ENCODE results near the gene RCSD1.

The RCSD1 gene

DNA sequence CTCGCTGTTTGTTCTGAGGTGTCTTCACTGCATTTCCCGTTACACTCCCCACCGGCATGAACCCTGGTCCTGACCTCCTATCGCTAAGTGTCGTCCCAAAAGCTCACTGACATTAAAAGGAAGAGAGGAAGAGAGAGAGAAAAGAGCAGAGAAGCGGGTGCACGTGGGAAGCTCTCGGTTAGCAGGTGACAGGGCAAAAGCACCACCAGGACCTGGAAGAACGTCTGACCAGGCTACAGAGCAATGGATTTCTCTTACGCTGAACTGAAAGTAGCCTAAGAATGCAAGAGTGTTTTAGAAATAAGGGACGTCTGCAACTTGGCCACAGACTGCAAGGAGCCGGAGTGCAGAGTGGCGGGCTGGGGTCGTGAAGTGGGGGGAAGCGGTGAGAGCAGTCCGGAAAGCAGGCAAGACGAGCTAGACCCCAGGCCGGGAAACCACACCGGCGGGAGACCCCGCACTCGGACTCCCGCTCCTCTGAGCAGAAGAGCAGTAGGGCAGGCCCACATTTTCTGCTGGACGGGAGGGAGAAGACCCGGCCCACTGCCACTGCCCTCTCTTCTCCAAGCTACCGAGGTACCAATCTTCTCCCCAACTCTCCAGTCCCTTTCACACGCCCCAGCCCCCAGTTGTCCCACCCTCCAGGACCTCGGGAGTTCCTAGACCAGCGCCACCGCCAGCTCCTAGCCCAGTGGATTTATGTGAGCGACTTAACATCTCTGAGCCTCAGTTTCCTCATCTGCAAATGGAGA, 83.5 kb downstream of the RCSD1 start:
- DNase-seq (ENCODE audit: low read depth): peak; percentile 61
- TF ChIP-seq, protein P1, sequence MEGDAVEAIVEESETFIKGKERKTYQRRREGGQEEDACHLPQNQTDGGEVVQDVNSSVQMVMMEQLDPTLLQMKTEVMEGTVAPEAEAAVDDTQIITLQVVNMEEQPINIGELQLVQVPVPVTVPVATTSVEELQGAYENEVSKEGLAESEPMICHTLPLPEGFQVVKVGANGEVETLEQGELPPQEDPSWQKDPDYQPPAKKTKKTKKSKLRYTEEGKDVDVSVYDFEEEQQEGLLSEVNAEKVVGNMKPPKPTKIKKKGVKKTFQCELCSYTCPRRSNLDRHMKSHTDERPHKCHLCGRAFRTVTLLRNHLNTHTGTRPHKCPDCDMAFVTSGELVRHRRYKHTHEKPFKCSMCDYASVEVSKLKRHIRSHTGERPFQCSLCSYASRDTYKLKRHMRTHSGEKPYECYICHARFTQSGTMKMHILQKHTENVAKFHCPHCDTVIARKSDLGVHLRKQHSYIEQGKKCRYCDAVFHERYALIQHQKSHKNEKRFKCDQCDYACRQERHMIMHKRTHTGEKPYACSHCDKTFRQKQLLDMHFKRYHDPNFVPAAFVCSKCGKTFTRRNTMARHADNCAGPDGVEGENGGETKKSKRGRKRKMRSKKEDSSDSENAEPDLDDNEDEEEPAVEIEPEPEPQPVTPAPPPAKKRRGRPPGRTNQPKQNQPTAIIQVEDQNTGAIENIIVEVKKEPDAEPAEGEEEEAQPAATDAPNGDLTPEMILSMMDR (conservative IDR thresholded peaks at IDR 0.05; ENCODE audit: low read depth, low read length): no peak
- peak overlapping the region; percentile 89 for H3K4me3 ChIP-seq (ENCODE audit: low read depth, low read length)

DNA sequence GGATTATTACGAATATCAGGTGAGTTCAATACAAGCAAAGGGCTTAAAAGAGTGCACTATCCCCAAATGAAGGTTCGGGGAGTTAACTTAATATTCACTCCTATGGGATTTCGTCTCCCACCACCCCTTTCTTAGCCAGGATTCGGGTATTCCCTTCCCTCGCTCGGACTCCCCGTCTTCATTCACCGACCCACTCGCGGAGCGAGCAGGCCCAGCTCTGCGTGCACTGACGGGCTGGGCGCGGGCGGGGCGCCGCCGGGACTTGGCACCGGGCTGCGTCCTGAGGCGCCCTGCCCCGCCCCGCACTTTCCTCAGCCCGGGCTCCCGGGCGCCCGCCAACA, 84.0 kb downstream of the RCSD1 start:
- TF ChIP-seq, protein P1 (conservative IDR thresholded peaks at IDR 0.05; ENCODE audit: low read depth, low read length): no peak
- H3K4me3 ChIP-seq (ENCODE audit: low read depth, low read length): peak overlapping the region; percentile 89
- DNase-seq (ENCODE audit: low read depth): no peak

DNA sequence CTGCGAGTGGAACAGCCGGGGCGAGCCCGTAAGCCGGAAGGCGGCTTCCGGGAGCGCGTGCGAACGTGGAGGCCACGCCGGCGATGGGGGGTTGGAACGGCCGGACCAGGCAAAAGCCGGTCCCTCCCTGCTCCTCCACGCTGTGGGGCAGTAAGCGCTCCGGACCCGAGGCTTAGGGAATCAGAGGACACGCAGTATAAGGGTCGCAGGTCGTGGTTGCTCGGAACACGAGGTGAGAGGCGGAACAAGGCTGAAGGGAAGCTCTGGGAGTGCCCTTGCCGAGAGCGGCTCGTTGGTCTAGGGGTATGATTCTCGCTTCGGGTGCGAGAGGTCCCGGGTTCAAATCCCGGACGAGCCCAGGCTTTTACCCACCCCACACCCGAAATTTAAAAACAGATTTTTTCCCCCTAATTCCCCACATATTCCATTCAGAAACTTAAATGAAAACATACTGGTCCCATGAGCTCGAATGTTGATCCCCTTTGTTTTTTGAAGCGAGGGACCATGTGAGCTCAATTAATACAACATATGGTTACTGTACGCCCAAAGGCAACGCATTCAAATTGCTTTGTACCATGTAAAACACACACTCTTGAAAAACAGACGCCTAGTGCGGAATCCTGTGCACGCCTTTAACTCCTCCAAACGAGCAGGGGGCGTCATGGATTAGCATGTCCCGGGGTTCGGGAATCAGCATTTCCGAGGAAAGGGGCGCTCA, 84.6 kb downstream of the RCSD1 start:
- H3K4me3 ChIP-seq (ENCODE audit: low read depth, low read length): peak overlapping the region; percentile 89
- TF ChIP-seq, protein P1 (conservative IDR thresholded peaks at IDR 0.05; ENCODE audit: low read depth, low read length): peak; percentile 35
- peak; percentile 90 for DNase-seq (ENCODE audit: low read depth)

DNA sequence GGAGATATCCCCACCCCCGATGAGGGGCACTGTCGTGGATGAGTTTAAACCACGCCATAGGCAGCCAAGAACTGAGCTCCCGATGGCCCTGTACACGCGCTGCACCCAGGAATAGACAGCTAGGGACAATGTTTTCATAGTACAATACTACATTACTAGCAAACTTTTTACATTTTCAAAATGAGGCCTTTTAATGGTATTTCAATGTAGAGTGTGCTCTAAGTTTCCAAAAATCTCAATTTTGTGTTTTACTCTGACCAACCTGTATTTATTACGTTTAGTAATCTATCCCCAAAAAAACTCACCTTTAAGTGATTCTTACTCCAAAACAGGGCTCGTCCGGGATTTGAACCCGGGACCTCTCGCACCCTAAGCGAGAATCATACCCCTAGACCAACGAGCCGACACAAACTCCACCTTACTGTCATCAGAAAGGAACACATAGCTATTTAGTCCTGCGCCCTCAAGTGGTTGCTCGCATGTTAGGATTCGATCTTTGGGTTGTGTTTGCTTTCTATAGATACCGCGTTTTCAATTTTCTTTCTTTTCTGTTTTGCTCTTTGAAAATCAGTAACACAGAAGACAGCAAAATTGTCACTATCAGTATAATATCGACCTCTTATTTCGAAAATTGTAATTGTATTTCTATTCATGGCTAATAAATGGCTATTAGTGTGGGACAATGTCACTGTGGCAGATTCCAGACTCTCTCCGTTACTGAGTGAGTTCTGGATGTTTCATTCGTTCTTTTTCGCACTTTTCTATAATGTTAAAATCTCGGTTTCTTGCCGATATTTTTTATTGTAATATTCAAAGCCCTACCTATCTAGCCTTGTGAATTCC, 85.3 kb downstream of the RCSD1 start:
- peak; percentile 94 for DNase-seq (ENCODE audit: low read depth)
- peak overlapping the region; percentile 89 for H3K4me3 ChIP-seq (ENCODE audit: low read depth, low read length)
- TF ChIP-seq, protein P1 (conservative IDR thresholded peaks at IDR 0.05; ENCODE audit: low read depth, low read length): peak; percentile 88

DNA sequence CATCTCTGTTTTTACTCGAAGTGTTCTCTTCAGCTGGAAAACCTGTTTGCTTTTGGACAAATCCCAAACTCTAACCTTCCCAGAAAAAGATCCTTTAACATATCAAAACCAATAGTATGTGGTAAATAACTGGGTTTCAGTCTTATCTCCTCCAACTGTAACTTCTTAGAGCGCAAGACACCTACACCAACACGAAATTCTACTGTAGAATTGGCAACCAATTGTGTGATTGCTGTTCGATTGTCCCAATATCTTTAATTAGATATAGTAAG, 85.9 kb downstream of the RCSD1 start:
- DNase-seq (ENCODE audit: low read depth): no peak
- H3K4me3 ChIP-seq (ENCODE audit: low read depth, low read length): peak overlapping the region; percentile 52
- TF ChIP-seq, protein P1 (conservative IDR thresholded peaks at IDR 0.05; ENCODE audit: low read depth, low read length): no peak

DNA sequence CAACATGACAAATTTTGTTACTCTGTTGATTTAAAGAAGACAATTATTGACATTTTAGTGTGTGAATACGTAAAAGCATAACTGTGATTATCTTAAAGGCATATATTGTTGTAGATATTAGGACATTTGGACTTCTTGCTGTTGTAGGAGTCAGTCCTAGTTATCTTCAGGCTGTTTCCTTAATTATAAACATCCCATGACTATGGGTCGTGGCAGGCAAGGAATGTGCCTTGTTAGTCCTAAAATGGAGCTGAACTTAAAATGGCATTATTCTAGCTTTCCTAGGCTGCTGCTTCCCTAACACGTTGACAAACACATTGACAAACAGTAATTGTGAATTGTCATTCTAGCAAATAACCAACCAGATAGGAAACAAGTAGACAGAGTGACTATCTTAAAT, 87.3 kb downstream of the RCSD1 start:
- DNase-seq (ENCODE audit: low read depth): no peak
- no peak overlapping the region for H3K4me3 ChIP-seq (ENCODE audit: low read depth, low read length)
- TF ChIP-seq, protein P1 (conservative IDR thresholded peaks at IDR 0.05; ENCODE audit: low read depth, low read length): no peak
